NB4 (cell line): Measurements from ENCODE around the gene VENTX.

Experiments used
- MAX ChIP-seq: IDR thresholded peaks from 2 replicates; pipeline ENCODE4 v1.6.1; 2011; ENCODE audit warnings: low read depth, low read length
- MYC ChIP-seq: IDR thresholded peaks from 2 replicates; pipeline ENCODE4 v1.6.1; 2011; ENCODE audit warnings: low read depth, low read length
- POLR2A ChIP-seq: IDR thresholded peaks from 2 replicates; pipeline ENCODE4 v1.6.1; 2011; ENCODE audit warnings: mild to moderate bottlenecking; ENCODE audit not compliant: insufficient read length; ENCODE audit errors: extremely low read depth
- TF ChIP-seq, protein P1 (sequence below): IDR thresholded peaks from one replicate; pipeline ENCODE4 v1.5.1; 2012; ENCODE audit warnings: low read depth, low read length

- TF ChIP-seq, protein P1, sequence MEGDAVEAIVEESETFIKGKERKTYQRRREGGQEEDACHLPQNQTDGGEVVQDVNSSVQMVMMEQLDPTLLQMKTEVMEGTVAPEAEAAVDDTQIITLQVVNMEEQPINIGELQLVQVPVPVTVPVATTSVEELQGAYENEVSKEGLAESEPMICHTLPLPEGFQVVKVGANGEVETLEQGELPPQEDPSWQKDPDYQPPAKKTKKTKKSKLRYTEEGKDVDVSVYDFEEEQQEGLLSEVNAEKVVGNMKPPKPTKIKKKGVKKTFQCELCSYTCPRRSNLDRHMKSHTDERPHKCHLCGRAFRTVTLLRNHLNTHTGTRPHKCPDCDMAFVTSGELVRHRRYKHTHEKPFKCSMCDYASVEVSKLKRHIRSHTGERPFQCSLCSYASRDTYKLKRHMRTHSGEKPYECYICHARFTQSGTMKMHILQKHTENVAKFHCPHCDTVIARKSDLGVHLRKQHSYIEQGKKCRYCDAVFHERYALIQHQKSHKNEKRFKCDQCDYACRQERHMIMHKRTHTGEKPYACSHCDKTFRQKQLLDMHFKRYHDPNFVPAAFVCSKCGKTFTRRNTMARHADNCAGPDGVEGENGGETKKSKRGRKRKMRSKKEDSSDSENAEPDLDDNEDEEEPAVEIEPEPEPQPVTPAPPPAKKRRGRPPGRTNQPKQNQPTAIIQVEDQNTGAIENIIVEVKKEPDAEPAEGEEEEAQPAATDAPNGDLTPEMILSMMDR, result no peak
- TF ChIP-seq POLR2A, result no peak
- TF ChIP-seq MAX, result no peak
- no peak for TF ChIP-seq MYC
Observed at GRCh38 chr10:133252223-133252552, 14.5 kb downstream of the VENTX start.
